ENCODE results near the gene ATP8A2.

GRCh38 chr13:25675060-25675459 is 303.3 kb downstream of the ATP8A2 start:
- TF ChIP-seq E2F6 (IDR thresholded peaks at IDR 0.05) (no peak), SIN3A (conservative IDR thresholded peaks at IDR 0.05 in 1 of 2, IDR thresholded peaks at IDR 0.05 in 1 of 2; ENCODE audit: low read depth in 1 of 2, low read length in 2 of 2) (no peak), USF2 (IDR thresholded peaks at IDR 0.05; ENCODE audit: low read length) (no peak), POLR2AphosphoS5 (IDR thresholded peaks at IDR 0.05; ENCODE audit: low read depth, low read length) (no peak), SP1 (IDR thresholded peaks at IDR 0.05; ENCODE audit: low read depth, low read length) (no peak)
- TF ChIP-seq, protein P1, sequence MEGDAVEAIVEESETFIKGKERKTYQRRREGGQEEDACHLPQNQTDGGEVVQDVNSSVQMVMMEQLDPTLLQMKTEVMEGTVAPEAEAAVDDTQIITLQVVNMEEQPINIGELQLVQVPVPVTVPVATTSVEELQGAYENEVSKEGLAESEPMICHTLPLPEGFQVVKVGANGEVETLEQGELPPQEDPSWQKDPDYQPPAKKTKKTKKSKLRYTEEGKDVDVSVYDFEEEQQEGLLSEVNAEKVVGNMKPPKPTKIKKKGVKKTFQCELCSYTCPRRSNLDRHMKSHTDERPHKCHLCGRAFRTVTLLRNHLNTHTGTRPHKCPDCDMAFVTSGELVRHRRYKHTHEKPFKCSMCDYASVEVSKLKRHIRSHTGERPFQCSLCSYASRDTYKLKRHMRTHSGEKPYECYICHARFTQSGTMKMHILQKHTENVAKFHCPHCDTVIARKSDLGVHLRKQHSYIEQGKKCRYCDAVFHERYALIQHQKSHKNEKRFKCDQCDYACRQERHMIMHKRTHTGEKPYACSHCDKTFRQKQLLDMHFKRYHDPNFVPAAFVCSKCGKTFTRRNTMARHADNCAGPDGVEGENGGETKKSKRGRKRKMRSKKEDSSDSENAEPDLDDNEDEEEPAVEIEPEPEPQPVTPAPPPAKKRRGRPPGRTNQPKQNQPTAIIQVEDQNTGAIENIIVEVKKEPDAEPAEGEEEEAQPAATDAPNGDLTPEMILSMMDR (IDR thresholded peaks at IDR 0.05; ENCODE audit: control extremely low read depth in 1 of 3, insufficient read depth in 1 of 3, low read depth in 1 of 3, low read length in 3 of 3): no peak

Data from H1 (cell line).